ENCODE results near the gene APOA1. TPM values are rescaled to one million over a fixed set of nuclear protein-coding genes. Genes with fewer than 3 reads are reported as not detected.

The APOA1 gene
- polyA plus RNA-seq, 4 donors, result 62.3 to 22,236 (median 8,002) TPM

DNA sequence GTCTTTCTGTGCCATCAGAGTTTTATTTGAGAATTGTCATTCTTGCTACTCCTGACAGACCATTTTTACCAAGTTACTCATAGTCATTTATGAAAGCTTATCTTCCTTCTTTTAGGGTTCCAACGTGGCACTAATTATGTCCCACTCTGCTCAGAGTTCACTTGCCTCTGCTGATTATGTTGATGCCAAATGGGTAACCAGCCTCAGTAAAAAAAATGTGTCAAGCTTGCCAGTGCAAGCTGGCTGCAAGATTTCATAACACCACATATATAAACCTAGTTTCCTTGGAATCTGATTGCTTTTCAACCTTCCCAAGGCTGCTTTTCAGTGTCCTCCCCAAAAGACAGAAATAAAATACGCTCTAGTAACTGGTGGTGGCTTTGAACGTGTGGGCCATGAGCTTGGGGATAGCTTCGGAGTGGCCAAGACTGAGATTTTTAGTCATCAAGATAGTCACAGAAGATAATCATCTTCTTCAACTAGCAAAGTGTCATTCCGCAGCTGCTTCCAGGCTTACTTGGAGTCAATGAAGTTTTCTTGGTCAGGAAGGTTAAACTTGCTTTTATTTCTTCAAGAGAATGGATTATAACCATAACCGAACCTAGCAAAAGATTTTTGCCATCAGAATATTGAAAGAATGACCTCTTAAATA lies 29.5 kb upstream of the APOA1 start:
- H3K4me3 ChIP-seq (ENCODE audit: low read depth in 1 of 3, low read length in 3 of 3), result no peak overlapping the region
- WGBS, 3 donors, result 79 to 91% (median 83%) methylated on average over 6 of the region's 6 CpGs
- peak overlapping the region in 2 of 3 donors; percentile 60 to 78 for H3K27ac ChIP-seq (ENCODE audit: low read depth in 1 of 3, low read length in 2 of 3)
- peaks cover 0 to 5% of the 10 kb centered on the region in 2 donors for H3K9me3 ChIP-seq (ENCODE audit: control insufficient read depth in 2 of 2, insufficient read depth in 1 of 2, low read depth in 1 of 2, low read length in 1 of 2)
- FAIRE-seq, result no peak
- peaks cover 13 to 45% (median 15%) of the 10 kb centered on the region in 3 donors for H3K36me3 ChIP-seq (ENCODE audit: control insufficient read depth in 3 of 3, insufficient read depth in 2 of 3, low read depth in 1 of 3, low read length in 3 of 3)
- peak; percentile 47 to 51 for DNase-seq
- H3K4me1 ChIP-seq (ENCODE audit: control insufficient read depth in 3 of 3, insufficient read depth in 2 of 3, low read depth in 1 of 3, low read length in 2 of 3), result peaks cover 0 to 25% (median 0%) of the 10 kb centered on the region in 3 donors
- H3K27me3 ChIP-seq (ENCODE audit: control insufficient read depth in 3 of 3, insufficient read depth in 3 of 3, low read length in 3 of 3), result no peaks in the 10 kb centered on the region

DNA sequence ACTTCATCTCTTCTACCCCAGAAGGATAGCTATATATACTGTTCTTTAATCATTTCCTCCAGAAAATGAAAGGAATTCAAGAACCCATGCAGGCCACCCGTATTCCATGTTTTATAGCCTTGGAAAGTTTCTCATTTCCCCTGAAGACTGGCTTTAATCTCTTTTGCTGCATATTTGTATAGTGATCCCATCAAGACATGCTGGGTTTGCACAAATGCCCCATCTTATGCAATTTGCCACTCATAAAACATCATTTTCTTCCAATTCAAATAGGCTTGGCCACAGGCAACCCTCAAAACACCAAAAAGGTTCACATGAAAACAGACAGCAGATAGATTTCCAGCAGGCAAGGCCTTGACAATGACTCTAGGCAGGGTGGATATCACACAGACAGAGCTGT lies 28.3 kb upstream of the APOA1 start:
- WGBS, 3 donors, result 68 to 84% (median 80%) methylated on average over 1 of the region's 1 CpG
- Histone ChIP-seq H3K27ac (ENCODE audit: low read depth in 1 of 3, low read length in 2 of 3) (peak overlapping the region in 1 of 3 donors; percentile 60), H3K4me3 (ENCODE audit: low read depth in 1 of 3, low read length in 3 of 3) (no peak overlapping the region), H3K9me3 (ENCODE audit: control insufficient read depth in 2 of 2, insufficient read depth in 1 of 2, low read depth in 1 of 2, low read length in 1 of 2) (peaks cover 0 to 5% of the 10 kb centered on the region in 2 donors), H3K36me3 (ENCODE audit: control insufficient read depth in 3 of 3, insufficient read depth in 2 of 3, low read depth in 1 of 3, low read length in 3 of 3) (peaks cover 14 to 46% (median 21%) of the 10 kb centered on the region in 3 donors), H3K27me3 (ENCODE audit: control insufficient read depth in 3 of 3, insufficient read depth in 3 of 3, low read length in 3 of 3) (no peaks in the 10 kb centered on the region), H3K4me1 (ENCODE audit: control insufficient read depth in 3 of 3, insufficient read depth in 2 of 3, low read depth in 1 of 3, low read length in 2 of 3) (peaks cover 0 to 25% (median 0%) of the 10 kb centered on the region in 3 donors)
- no peak for FAIRE-seq
- DNase-seq, result no peak

DNA sequence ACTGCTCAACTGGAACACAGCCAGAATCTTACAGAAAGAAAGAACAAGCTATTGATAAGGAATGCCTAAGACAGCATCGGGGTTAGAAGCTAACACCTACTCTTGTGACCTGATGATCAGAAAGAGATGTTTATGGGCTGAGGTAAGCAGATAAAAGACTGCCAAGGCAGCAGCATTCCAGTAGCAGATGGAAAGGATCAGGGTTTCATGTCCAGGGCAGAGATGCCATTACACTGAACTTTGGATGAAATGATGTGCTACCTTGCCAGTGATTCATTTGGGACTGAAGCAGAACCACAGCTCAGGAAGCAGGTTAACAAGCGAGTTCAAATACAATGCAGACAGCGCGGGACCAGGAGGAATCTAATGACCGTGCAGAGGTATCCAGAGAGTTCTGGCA lies 27.1 kb upstream of the APOA1 start:
- Histone ChIP-seq H3K9me3 (ENCODE audit: control insufficient read depth in 2 of 2, insufficient read depth in 1 of 2, low read depth in 1 of 2, low read length in 1 of 2) (peaks cover 0 to 5% of the 10 kb centered on the region in 2 donors), H3K27me3 (ENCODE audit: control insufficient read depth in 3 of 3, insufficient read depth in 3 of 3, low read length in 3 of 3) (no peaks in the 10 kb centered on the region), H3K36me3 (ENCODE audit: control insufficient read depth in 3 of 3, insufficient read depth in 2 of 3, low read depth in 1 of 3, low read length in 3 of 3) (peaks cover 9 to 43% (median 17%) of the 10 kb centered on the region in 3 donors), H3K4me3 (ENCODE audit: low read depth in 1 of 3, low read length in 3 of 3) (no peak overlapping the region), H3K27ac (ENCODE audit: low read depth in 1 of 3, low read length in 2 of 3) (peak overlapping the region in 2 of 3 donors; percentile 47 to 60), H3K4me1 (ENCODE audit: control insufficient read depth in 3 of 3, insufficient read depth in 2 of 3, low read depth in 1 of 3, low read length in 2 of 3) (peaks cover 0 to 25% (median 0%) of the 10 kb centered on the region in 3 donors)
- peak; percentile 43 to 67 for DNase-seq
- FAIRE-seq, result no peak
- 78 to 93% (median 88%) methylated on average over 5 of the region's 5 CpGs for WGBS, 3 donors

DNA sequence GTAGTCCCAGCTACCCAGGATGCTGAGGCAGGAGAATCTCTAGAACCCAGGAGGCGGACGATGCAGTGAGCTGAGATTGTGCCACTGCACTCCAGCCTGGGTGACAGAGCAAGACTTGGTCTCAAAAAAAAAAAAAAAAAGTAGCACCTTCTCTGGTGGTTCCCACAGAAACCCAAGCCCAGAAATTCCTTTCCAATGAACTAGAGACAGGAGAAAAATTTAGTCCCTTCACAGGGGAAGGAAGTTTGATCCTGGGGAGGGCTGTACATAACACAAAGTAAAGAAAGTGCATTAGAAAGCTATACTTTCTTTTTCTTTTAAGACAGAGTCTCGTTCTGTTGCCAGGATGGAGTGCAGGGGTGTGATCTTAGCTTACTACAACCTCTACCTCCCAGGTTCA lies 25.5 kb upstream of the APOA1 start:
- Histone ChIP-seq H3K36me3 (ENCODE audit: control insufficient read depth in 3 of 3, insufficient read depth in 2 of 3, low read depth in 1 of 3, low read length in 3 of 3) (peaks cover 13 to 50% (median 20%) of the 10 kb centered on the region in 3 donors), H3K27ac (ENCODE audit: low read depth in 1 of 3, low read length in 2 of 3) (no peak overlapping the region), H3K27me3 (ENCODE audit: control insufficient read depth in 3 of 3, insufficient read depth in 3 of 3, low read length in 3 of 3) (no peaks in the 10 kb centered on the region), H3K4me3 (ENCODE audit: low read depth in 1 of 3, low read length in 3 of 3) (no peak overlapping the region), H3K4me1 (ENCODE audit: control insufficient read depth in 3 of 3, insufficient read depth in 2 of 3, low read depth in 1 of 3, low read length in 2 of 3) (peaks cover 0 to 25% (median 0%) of the 10 kb centered on the region in 3 donors), H3K9me3 (ENCODE audit: control insufficient read depth in 2 of 2, insufficient read depth in 1 of 2, low read depth in 1 of 2, low read length in 1 of 2) (peaks cover 0 to 4% of the 10 kb centered on the region in 2 donors)
- no peak for FAIRE-seq
- WGBS, 3 donors, result 96% methylated on average over 3 of the region's 3 CpGs
- no peak for DNase-seq

DNA sequence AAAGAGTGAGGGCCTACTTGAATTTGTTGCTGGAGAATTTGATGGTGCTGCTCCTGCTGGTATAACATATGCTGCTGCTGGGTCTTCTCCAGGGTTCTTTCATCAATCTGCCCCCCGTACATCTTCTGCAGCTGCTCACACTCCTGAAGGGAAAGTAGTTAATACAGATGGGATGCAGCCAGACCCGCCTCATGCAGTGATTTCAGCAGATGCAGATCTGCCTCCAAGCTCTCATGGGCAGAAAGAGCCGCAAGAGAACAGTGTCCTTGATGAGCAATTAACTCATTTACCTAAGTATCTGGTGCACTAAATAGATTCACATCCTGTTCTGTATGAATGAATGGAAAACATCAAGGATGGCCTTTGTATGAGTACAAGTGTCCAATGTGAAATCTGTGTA lies 24.8 kb upstream of the APOA1 start:
- no peak for DNase-seq

DNA sequence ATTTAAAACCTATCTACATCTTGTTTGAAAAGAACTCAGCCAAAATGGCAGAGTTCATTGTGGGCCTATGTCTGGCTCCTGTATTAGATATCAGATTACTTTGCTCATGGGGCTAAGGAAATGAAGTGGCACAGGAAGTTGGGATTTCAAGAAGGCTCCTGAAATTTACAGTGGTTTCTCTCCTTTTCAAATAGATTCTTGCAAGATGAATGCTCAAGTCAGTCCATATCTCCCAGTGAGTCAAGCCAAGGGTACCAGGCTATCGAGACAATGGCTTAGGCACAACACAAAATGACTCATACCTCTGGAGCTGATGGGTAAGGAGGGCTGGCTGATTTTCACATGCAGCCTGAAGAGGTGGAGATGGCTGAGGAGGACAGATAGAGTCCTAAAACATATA lies 24.1 kb upstream of the APOA1 start:
- H3K36me3 ChIP-seq (ENCODE audit: control insufficient read depth in 3 of 3, insufficient read depth in 2 of 3, low read depth in 1 of 3, low read length in 3 of 3), result peaks cover 11 to 52% (median 19%) of the 10 kb centered on the region in 3 donors
- peaks cover 0 to 18% (median 0%) of the 10 kb centered on the region in 3 donors for H3K4me1 ChIP-seq (ENCODE audit: control insufficient read depth in 3 of 3, insufficient read depth in 2 of 3, low read depth in 1 of 3, low read length in 2 of 3)
- DNase-seq, result no peak
- H3K27ac ChIP-seq (ENCODE audit: low read depth in 1 of 3, low read length in 2 of 3), result no peak overlapping the region
- H3K9me3 ChIP-seq (ENCODE audit: control insufficient read depth in 2 of 2, insufficient read depth in 1 of 2, low read depth in 1 of 2, low read length in 1 of 2), result no peaks in the 10 kb centered on the region
- no peak overlapping the region for H3K4me3 ChIP-seq (ENCODE audit: low read depth in 1 of 3, low read length in 3 of 3)
- no peak for FAIRE-seq
- H3K27me3 ChIP-seq (ENCODE audit: control insufficient read depth in 3 of 3, insufficient read depth in 3 of 3, low read length in 3 of 3), result no peaks in the 10 kb centered on the region
- 76 to 94% (median 81%) methylated on average over 1 of the region's 1 CpG for whole genome bisulfite sequencing, 3 donors

More for the DNA sequence above, 24.8 kb upstream of the APOA1 start:
- Histone ChIP-seq H3K4me1 (ENCODE audit: control insufficient read depth in 3 of 3, insufficient read depth in 2 of 3, low read depth in 1 of 3, low read length in 2 of 3) (peaks cover 0 to 20% (median 0%) of the 10 kb centered on the region in 3 donors), H3K27me3 (ENCODE audit: control insufficient read depth in 3 of 3, insufficient read depth in 3 of 3, low read length in 3 of 3) (no peaks in the 10 kb centered on the region), H3K36me3 (ENCODE audit: control insufficient read depth in 3 of 3, insufficient read depth in 2 of 3, low read depth in 1 of 3, low read length in 3 of 3) (peaks cover 11 to 50% (median 19%) of the 10 kb centered on the region in 3 donors), H3K9me3 (ENCODE audit: control insufficient read depth in 2 of 2, insufficient read depth in 1 of 2, low read depth in 1 of 2, low read length in 1 of 2) (no peaks in the 10 kb centered on the region), H3K4me3 (ENCODE audit: low read depth in 1 of 3, low read length in 3 of 3) (no peak overlapping the region), H3K27ac (ENCODE audit: low read depth in 1 of 3, low read length in 2 of 3) (no peak overlapping the region)
- FAIRE-seq, result no peak
- WGBS, 3 donors, result 88 to 95% (median 89%) methylated on average over 3 of the region's 3 CpGs

DNA sequence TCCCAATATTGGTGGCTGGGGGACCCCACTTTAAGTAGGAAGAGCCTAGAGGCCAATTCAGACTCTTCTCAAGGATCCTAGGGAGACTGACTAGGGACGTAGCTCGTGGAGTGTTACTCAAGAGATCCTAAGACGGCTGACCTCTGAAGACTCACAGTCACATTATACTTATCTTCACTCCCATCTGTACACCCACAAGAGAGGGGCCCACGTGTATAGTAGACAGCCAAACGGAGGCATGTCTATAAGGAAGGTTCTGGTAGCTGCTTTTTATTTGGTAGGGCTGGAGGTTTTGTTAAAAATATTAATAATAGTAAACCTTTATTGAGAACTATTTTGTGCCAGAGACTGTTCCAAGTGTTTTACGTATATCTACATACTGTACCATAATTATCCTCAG lies 22.9 kb upstream of the APOA1 start:
- H3K4me1 ChIP-seq (ENCODE audit: control insufficient read depth in 3 of 3, insufficient read depth in 2 of 3, low read depth in 1 of 3, low read length in 2 of 3), result peaks cover 0 to 9% (median 0%) of the 10 kb centered on the region in 3 donors
- H3K4me3 ChIP-seq (ENCODE audit: low read depth in 1 of 3, low read length in 3 of 3), result no peak overlapping the region
- H3K27me3 ChIP-seq (ENCODE audit: control insufficient read depth in 3 of 3, insufficient read depth in 3 of 3, low read length in 3 of 3), result no peaks in the 10 kb centered on the region
- H3K9me3 ChIP-seq (ENCODE audit: control insufficient read depth in 2 of 2, insufficient read depth in 1 of 2, low read depth in 1 of 2, low read length in 1 of 2), result no peaks in the 10 kb centered on the region
- H3K27ac ChIP-seq (ENCODE audit: low read depth in 1 of 3, low read length in 2 of 3), result no peak overlapping the region
- no peak for DNase-seq
- FAIRE-seq, result no peak
- H3K36me3 ChIP-seq (ENCODE audit: control insufficient read depth in 3 of 3, insufficient read depth in 2 of 3, low read depth in 1 of 3, low read length in 3 of 3), result peaks cover 11 to 55% (median 19%) of the 10 kb centered on the region in 3 donors
- 92 to 94% (median 93%) methylated on average over 6 of the region's 6 CpGs for WGBS, 3 donors

DNA sequence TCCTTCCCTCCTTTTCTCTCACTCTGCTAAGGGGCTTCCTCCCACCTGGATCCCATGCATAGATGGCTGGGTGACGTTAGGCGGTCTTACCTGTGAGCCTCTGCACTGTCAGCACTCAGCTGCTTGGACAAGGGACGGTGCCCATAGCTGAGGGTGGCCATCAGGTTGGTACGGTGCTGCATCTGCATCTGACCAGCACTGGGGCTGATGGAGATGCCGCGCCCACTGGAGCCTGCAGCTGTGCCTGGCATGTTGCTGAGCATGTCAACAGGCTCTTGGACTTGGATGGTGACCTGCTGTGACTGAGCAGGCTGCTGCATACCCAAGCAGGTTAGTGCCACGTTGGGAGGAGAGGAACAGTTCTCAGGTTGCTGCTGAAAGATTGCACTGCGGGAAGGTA lies 21.8 kb upstream of the APOA1 start:
- WGBS, 3 donors, result 95% methylated on average over 8 of the region's 8 CpGs
- Histone ChIP-seq H3K27me3 (ENCODE audit: control insufficient read depth in 3 of 3, insufficient read depth in 3 of 3, low read length in 3 of 3) (no peaks in the 10 kb centered on the region), H3K4me3 (ENCODE audit: low read depth in 1 of 3, low read length in 3 of 3) (no peak overlapping the region), H3K27ac (ENCODE audit: low read depth in 1 of 3, low read length in 2 of 3) (no peak overlapping the region), H3K9me3 (ENCODE audit: control insufficient read depth in 2 of 2, insufficient read depth in 1 of 2, low read depth in 1 of 2, low read length in 1 of 2) (no peaks in the 10 kb centered on the region), H3K4me1 (ENCODE audit: control insufficient read depth in 3 of 3, insufficient read depth in 2 of 3, low read depth in 1 of 3, low read length in 2 of 3) (peaks cover 3 to 4% (median 3%) of the 10 kb centered on the region in 3 donors), H3K36me3 (ENCODE audit: control insufficient read depth in 3 of 3, insufficient read depth in 2 of 3, low read depth in 1 of 3, low read length in 3 of 3) (peaks cover 11 to 63% (median 16%) of the 10 kb centered on the region in 3 donors)
- FAIRE-seq, result no peak
- no peak for DNase-seq
